ENCODE measurements around the gene TMEM198.

- no peak for TF ChIP-seq CTCF (IDR thresholded peaks at IDR 0.05)
- no peak for TF ChIP-seq POLR2A (IDR thresholded peaks at IDR 0.05)
- no peak for TF ChIP-seq POLR2AphosphoS5 (IDR thresholded peaks at IDR 0.05)
- TF ChIP-seq EP300 (IDR thresholded peaks at IDR 0.05; ENCODE audit: low read depth) = no peak
Observed at GRCh38 chr2:219562049-219563020, 18.5 kb downstream of the TMEM198 start.
